MM.1S (cell line): ENCODE measurements around the gene DNAJC27.

Experiments used
- DNase-seq: peaks from one replicate; pipeline ENCODE4 v3.0.0-alpha.2; 2015
- H2AFZ ChIP-seq: fragments of 300-600 bp; sonication (generic); 2 replicates; pipeline ENCODE4 v1.6.0; 2016; ENCODE audit warnings: antibody characterized with exemption, low read length
- H3F3A ChIP-seq: fragments of 300-600 bp; sonication (generic); 2 replicates; pipeline ENCODE4 v1.6.1; 2016; ENCODE audit warnings: mild to moderate bottlenecking, antibody characterized with exemption, low read length, moderate library complexity, mixed read lengths; ENCODE audit not compliant: insufficient read depth
- H3K27ac ChIP-seq: fragments of 300-600 bp; sonication (generic); 2 replicates; pipeline ENCODE4 v1.5.1; 2016; ENCODE audit warnings: mild to moderate bottlenecking, low read length
- H3K27me3 ChIP-seq: fragments of 300-600 bp; sonication (generic); replicated peaks from 2 replicates; pipeline ENCODE4 v1.6.0; 2016; ENCODE audit warnings: low read length; ENCODE audit not compliant: insufficient read depth
- H3K36me3 ChIP-seq: fragments of 300-600 bp; sonication (generic); replicated peaks from 2 replicates; pipeline ENCODE4 v1.6.1; 2016; ENCODE audit warnings: mild to moderate bottlenecking, low read length, mixed read lengths; ENCODE audit not compliant: insufficient read depth
- H3K4me1 ChIP-seq: fragments of 300-600 bp; sonication (generic); 2 replicates; pipeline ENCODE4 v1.6.1; 2016; ENCODE audit warnings: low read length, mixed read lengths
- H3K4me2 ChIP-seq: fragments of 300-600 bp; sonication (generic); 2 replicates; pipeline ENCODE4 v1.6.0; 2016; ENCODE audit warnings: low read depth, low read length
- H3K4me3 ChIP-seq: fragments of 300-600 bp; sonication (generic); 2 replicates; pipeline ENCODE4 v1.5.1; 2016; ENCODE audit warnings: low read length, mixed read lengths
- H3K79me2 ChIP-seq: fragments of 300-600 bp; sonication (generic); 2 replicates; pipeline ENCODE4 v1.6.1; 2016; ENCODE audit warnings: mixed run types, low read length, mixed read lengths
- H3K9ac ChIP-seq: fragments of 300-600 bp; sonication (generic); 2 replicates; pipeline ENCODE4 v1.6.1; 2016; ENCODE audit warnings: low read length, mixed read lengths
- H3K9me2 ChIP-seq: fragments of 300-600 bp; sonication (generic); replicated peaks from 2 replicates; pipeline ENCODE4 v1.6.1; 2016; ENCODE audit warnings: mild to moderate bottlenecking, low read length, mixed read lengths; ENCODE audit not compliant: insufficient read depth
- H3K9me3 ChIP-seq: fragments of 300-600 bp; sonication (generic); replicated peaks from 2 replicates; pipeline ENCODE4 v1.6.1; 2016; ENCODE audit warnings: mild to moderate bottlenecking, low read length, mixed read lengths; ENCODE audit not compliant: insufficient read depth
- H4K20me1 ChIP-seq: fragments of 300-600 bp; sonication (generic); 2 replicates; pipeline ENCODE4 v1.6.1; 2016; ENCODE audit warnings: mild to moderate bottlenecking, low read length, moderate library complexity, mixed read lengths; ENCODE audit not compliant: insufficient read depth
- EZH2 ChIP-seq: fragments of 300-600 bp; sonication (generic); optimal IDR thresholded peaks from 2 replicates; pipeline ENCODE3; 2017; ENCODE audit warnings: low read depth, mild to moderate bottlenecking, antibody characterized with exemption, low read length, mixed read lengths
- EZH2phosphoT487 ChIP-seq: fragments of 300-600 bp; sonication (generic); IDR thresholded peaks from 2 replicates; pipeline ENCODE4 v1.6.1; 2018; ENCODE audit warnings: antibody characterized with exemption, low read length
- TF ChIP-seq, protein P1 (sequence below): fragments of 300-600 bp; sonication (generic); IDR thresholded peaks from 2 replicates; pipeline ENCODE4 v1.5.1; 2016; ENCODE audit warnings: antibody characterized with exemption, low read length, mixed read lengths

The DNAJC27 gene

DNA sequence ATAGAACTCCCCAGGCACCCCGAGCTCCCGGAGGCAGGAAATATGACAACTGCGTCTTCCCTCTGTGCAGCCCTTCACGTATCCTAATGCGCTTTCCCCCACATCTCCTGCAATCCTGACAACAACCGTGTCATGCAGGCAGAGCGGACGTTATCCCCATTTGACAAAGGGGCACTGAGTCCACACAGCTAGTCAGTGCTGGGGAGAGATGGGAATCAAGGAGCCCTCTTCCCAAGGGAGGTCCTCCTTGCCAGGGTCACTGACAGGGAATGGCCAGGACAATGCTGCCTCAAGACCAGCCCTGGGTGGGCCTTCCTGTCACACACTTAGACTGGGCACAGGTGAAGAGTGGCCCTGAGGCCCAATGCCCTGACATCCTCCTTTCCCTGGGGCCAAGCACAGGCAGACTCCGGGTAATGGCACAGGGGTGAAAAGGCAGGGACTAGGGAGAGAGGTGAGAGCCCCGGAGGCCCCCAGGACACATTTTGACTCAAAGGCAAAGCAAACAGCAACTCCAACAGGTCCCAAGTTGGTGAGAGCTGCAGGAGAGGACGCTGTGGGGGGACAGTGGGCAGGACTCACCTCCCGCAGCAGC, 53.9 kb downstream of the DNAJC27 start:
- Histone ChIP-seq H3K27ac (no peak overlapping the region), H3K4me2 (peak overlapping the region; percentile 96), H2AFZ (no peak overlapping the region), H3K27me3 (no peaks in the 10 kb centered on the region), H3K79me2 (peaks cover 67% of the 10 kb centered on the region), H3F3A (peaks cover 14% of the 10 kb centered on the region), H3K4me1 (peaks cover 16% of the 10 kb centered on the region), H3K9me3 (no peaks in the 10 kb centered on the region), H3K9me2 (no peaks in the 10 kb centered on the region), H4K20me1 (peaks cover 14% of the 10 kb centered on the region; the same call in 1 of the 2 replicates), H3K9ac (no peak overlapping the region; the same call in 1 of the 2 replicates), H3K4me3 (peak overlapping the region; percentile 12; the same call in 1 of the 2 replicates), H3K36me3 (no peaks in the 10 kb centered on the region; the same call in none of the 2 replicates)
- TF ChIP-seq EZH2phosphoT487 = no peak
- DNase-seq = no peak

DNA sequence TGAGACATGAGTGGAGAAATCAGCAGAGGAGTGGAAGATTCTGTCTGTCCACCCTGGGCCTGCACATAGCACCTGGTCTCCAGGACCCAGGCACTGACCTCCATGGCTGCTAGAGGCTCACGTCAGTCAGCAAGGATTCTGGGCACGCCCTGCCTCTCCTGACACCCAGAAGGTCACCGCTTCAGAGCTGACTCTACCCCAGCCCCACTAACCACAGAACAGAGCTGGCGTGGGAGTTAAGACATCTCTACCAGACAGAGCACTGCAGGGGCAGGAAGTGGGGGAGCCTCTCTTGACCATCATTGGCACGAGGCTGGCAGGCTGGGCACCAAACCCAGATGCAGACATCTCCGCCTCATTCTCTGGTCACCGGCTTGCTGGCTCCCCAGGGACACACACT, 54.7 kb downstream of the DNAJC27 start:
- Histone ChIP-seq H3K9ac (no peak overlapping the region), H3F3A (peaks cover 14% of the 10 kb centered on the region), H3K4me2 (peak overlapping the region; percentile 96; the same call in 1 of the 2 replicates), H3K36me3 (peaks cover under 1% of the 10 kb centered on the region), H3K79me2 (peaks cover 74% of the 10 kb centered on the region), H3K27me3 (no peaks in the 10 kb centered on the region), H3K9me3 (no peaks in the 10 kb centered on the region), H3K9me2 (no peaks in the 10 kb centered on the region), H3K4me3 (no peak overlapping the region), H3K27ac (no peak overlapping the region), H4K20me1 (peaks cover 14% of the 10 kb centered on the region; the same call in 1 of the 2 replicates), H2AFZ (no peak overlapping the region), H3K4me1 (peaks cover 16% of the 10 kb centered on the region)
- no peak for DNase-seq
- TF ChIP-seq, protein P1, sequence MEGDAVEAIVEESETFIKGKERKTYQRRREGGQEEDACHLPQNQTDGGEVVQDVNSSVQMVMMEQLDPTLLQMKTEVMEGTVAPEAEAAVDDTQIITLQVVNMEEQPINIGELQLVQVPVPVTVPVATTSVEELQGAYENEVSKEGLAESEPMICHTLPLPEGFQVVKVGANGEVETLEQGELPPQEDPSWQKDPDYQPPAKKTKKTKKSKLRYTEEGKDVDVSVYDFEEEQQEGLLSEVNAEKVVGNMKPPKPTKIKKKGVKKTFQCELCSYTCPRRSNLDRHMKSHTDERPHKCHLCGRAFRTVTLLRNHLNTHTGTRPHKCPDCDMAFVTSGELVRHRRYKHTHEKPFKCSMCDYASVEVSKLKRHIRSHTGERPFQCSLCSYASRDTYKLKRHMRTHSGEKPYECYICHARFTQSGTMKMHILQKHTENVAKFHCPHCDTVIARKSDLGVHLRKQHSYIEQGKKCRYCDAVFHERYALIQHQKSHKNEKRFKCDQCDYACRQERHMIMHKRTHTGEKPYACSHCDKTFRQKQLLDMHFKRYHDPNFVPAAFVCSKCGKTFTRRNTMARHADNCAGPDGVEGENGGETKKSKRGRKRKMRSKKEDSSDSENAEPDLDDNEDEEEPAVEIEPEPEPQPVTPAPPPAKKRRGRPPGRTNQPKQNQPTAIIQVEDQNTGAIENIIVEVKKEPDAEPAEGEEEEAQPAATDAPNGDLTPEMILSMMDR = no peak
- no peak for TF ChIP-seq EZH2phosphoT487
- no peak for TF ChIP-seq EZH2

DNA sequence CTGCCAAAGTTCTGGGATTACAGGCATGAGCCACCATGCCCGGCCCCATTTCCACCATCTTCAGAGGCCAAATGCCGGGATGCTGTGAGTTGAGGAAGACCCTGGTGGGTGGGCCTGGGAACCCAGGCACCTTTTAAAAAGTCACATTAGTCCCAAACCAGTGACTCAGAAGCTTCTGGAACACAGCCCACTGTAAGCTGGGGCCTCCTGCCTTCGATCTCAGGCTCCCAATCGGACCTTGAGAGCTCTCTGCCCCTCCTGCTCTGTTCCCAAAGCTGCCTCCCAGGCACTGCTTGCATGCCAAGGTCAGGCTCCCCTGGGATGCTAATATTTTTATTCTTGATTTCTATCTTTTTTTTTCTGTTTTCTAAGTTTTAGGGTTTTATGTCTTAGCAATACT, 56.0 kb downstream of the DNAJC27 start:
- peaks cover 8% of the 10 kb centered on the region for H3F3A ChIP-seq
- H3K4me3 ChIP-seq = no peak overlapping the region
- H3K9me3 ChIP-seq = no peaks in the 10 kb centered on the region
- TF ChIP-seq EZH2phosphoT487 = no peak
- TF ChIP-seq, protein P1 = no peak
- TF ChIP-seq EZH2 = no peak
- H3K27ac ChIP-seq = no peak overlapping the region
- no peaks in the 10 kb centered on the region for H3K9me2 ChIP-seq
- peaks cover 14% of the 10 kb centered on the region; the same call in 1 of the 2 replicates for H4K20me1 ChIP-seq
- no peak for DNase-seq
- peaks cover 86% of the 10 kb centered on the region for H3K79me2 ChIP-seq
- H3K36me3 ChIP-seq = peaks cover 2% of the 10 kb centered on the region
- no peak overlapping the region for H3K9ac ChIP-seq
- no peak overlapping the region for H3K4me2 ChIP-seq
- H2AFZ ChIP-seq = no peak overlapping the region
- H3K27me3 ChIP-seq = no peaks in the 10 kb centered on the region
- peaks cover 16% of the 10 kb centered on the region for H3K4me1 ChIP-seq

DNA sequence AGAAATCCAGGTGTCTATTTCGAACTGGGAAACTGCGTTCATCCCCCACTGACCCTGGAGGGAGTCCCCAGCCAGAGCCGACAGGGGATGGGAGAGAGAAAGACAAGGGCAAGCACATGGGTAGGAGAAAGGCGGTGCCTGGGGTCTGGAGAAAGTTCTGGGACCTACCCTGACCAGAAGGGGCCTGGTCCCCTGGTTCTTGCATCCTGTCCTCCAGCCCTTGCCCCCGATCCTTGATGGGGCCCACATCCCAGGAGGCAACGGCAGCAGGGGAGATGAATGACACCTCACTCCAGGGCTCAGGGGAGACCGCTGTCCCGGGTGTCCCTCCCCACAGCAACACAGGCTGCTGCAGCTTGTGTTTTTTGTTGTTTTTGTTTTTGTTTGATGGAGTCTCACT, 56.6 kb downstream of the DNAJC27 start:
- H3K4me3 ChIP-seq = no peak overlapping the region
- H3K79me2 ChIP-seq = peaks cover 92% of the 10 kb centered on the region
- H4K20me1 ChIP-seq = peaks cover 14% of the 10 kb centered on the region; the same call in 1 of the 2 replicates
- H3K9me2 ChIP-seq = no peaks in the 10 kb centered on the region
- H2AFZ ChIP-seq = no peak overlapping the region
- no peak overlapping the region for H3K27ac ChIP-seq
- no peak overlapping the region for H3K4me2 ChIP-seq
- no peaks in the 10 kb centered on the region for H3K27me3 ChIP-seq
- no peak for DNase-seq
- TF ChIP-seq EZH2phosphoT487 (no peak), EZH2 (no peak)
- TF ChIP-seq, protein P1 = no peak
- peaks cover 16% of the 10 kb centered on the region for H3K4me1 ChIP-seq
- 0 out of 2 replicates have a peak, but pooled peaks cover 4% of the 10 kb centered on the region for H3F3A ChIP-seq
- H3K9me3 ChIP-seq = no peaks in the 10 kb centered on the region
- H3K36me3 ChIP-seq = peaks cover 2% of the 10 kb centered on the region
- H3K9ac ChIP-seq = no peak overlapping the region
